ENCODE data around the gene SARS1. TPM values are rescaled to one million over a fixed set of nuclear protein-coding genes. Genes with fewer than 3 reads are reported as not detected.
"Not testable (repeated sequence)": the region's sequence is repeated elsewhere in the genome, so short reads cannot be mapped to it uniquely, and the experiment has no call there.

The SARS1 gene
- 134 and 149 TPM in 2 replicates for total RNA-seq (2014; rRNA removed)
- 165 TPM for polyA plus RNA-seq (2012)

- peak; percentile 71 for DNase-seq (ENCODE audit: low read depth)
Measured at GRCh38 chr1:109213824-109214693, at the start of gene SARS1. SARS1 (plus strand) TSS chr1:109213918; CDS start chr1:109213993, 75 bp downstream.

- DNase-seq (ENCODE audit: low read depth): no peak
Measured at GRCh38 chr1:109164538-109164937, 49.2 kb upstream of the SARS1 start.

- DNase-seq (ENCODE audit: low read depth): no peak
Measured at GRCh38 chr1:109167001-109167506, 46.7 kb upstream of the SARS1 start.

GRCh38 chr1:109170035-109170764 lies 43.5 kb upstream of the SARS1 start:
- DNase-seq (ENCODE audit: low read depth): no peak

- no peak for DNase-seq (ENCODE audit: low read depth)
Measured at GRCh38 chr1:109171646-109172045, 42.1 kb upstream of the SARS1 start.

- DNase-seq (ENCODE audit: low read depth): not testable (repeated sequence)
Measured at GRCh38 chr1:109176349-109176748, 37.4 kb upstream of the SARS1 start.

- not testable (repeated sequence) for DNase-seq (ENCODE audit: low read depth)
Measured at GRCh38 chr1:109180715-109181084, 33.0 kb upstream of the SARS1 start.

GRCh38 chr1:109181085-109181806 lies 32.5 kb upstream of the SARS1 start:
- no peak for DNase-seq (ENCODE audit: low read depth)

GRCh38 chr1:109181807-109182163 lies 31.9 kb upstream of the SARS1 start:
- DNase-seq (ENCODE audit: low read depth): no peak

GRCh38 chr1:109183058-109183738 lies 30.5 kb upstream of the SARS1 start:
- no peak for DNase-seq (ENCODE audit: low read depth)

GRCh38 chr1:109184687-109185086 lies 29.0 kb upstream of the SARS1 start:
- DNase-seq (ENCODE audit: low read depth): no peak

- no peak for DNase-seq (ENCODE audit: low read depth)
Measured at GRCh38 chr1:109185357-109185756, 28.4 kb upstream of the SARS1 start.

GRCh38 chr1:109185990-109186732 lies 27.6 kb upstream of the SARS1 start:
- DNase-seq (ENCODE audit: low read depth): no peak

- DNase-seq (ENCODE audit: low read depth): no peak
Measured at GRCh38 chr1:109186733-109187086, 27.0 kb upstream of the SARS1 start.

GRCh38 chr1:109187127-109187526 lies 26.6 kb upstream of the SARS1 start:
- DNase-seq (ENCODE audit: low read depth): no peak

GRCh38 chr1:109188200-109188599 lies 25.5 kb upstream of the SARS1 start:
- no peak for DNase-seq (ENCODE audit: low read depth)

GRCh38 chr1:109188781-109189180 lies 24.9 kb upstream of the SARS1 start:
- no peak for DNase-seq (ENCODE audit: low read depth)

- DNase-seq (ENCODE audit: low read depth): no peak
Measured at GRCh38 chr1:109190189-109190588, 23.5 kb upstream of the SARS1 start.

GRCh38 chr1:109191377-109191776 lies 22.3 kb upstream of the SARS1 start:
- no peak for DNase-seq (ENCODE audit: low read depth)

- no peak for DNase-seq (ENCODE audit: low read depth)
Measured at GRCh38 chr1:109191891-109192290, 21.8 kb upstream of the SARS1 start.

- DNase-seq (ENCODE audit: low read depth): no peak
Measured at GRCh38 chr1:109192433-109192832, 21.3 kb upstream of the SARS1 start.
